KMS-11 (cell line): ENCODE data around the gene GADD45B.

Experiments used
- H2AFZ ChIP-seq: fragments of 200-600 bp; sonication (generic); 2 replicates; pipeline ENCODE4 v1.6.1; 2016; ENCODE audit warnings: antibody characterized with exemption, mixed run types, low read depth
- H3K27ac ChIP-seq: fragments of 200-600 bp; sonication (generic); 2 replicates; pipeline ENCODE4 v1.6.1; 2016; ENCODE audit warnings: mild to moderate bottlenecking, mixed run types
- H3K27me3 ChIP-seq: fragments of 200-600 bp; sonication (generic); 2 replicates; pipeline ENCODE4 v1.6.1; 2017; ENCODE audit warnings: mild to moderate bottlenecking, low read depth, mixed run types, moderate library complexity; ENCODE audit not compliant: insufficient read depth
- H3K36me3 ChIP-seq: fragments of 200-600 bp; sonication (generic); 2 replicates; pipeline ENCODE4 v1.6.1; 2017; ENCODE audit warnings: mild to moderate bottlenecking, mixed run types; ENCODE audit not compliant: insufficient read depth
- H3K4me1 ChIP-seq: fragments of 200-600 bp; sonication (generic); 2 replicates; pipeline ENCODE4 v1.6.1; 2016; ENCODE audit warnings: mild to moderate bottlenecking, low read depth, mixed run types; ENCODE audit not compliant: poor library complexity, severe bottlenecking
- H3K4me2 ChIP-seq: fragments of 200-600 bp; sonication (generic); 2 replicates; pipeline ENCODE4 v1.7.0; 2016; ENCODE audit warnings: mild to moderate bottlenecking, mixed run types
- H3K4me3 ChIP-seq: fragments of 200-600 bp; sonication (generic); IDR thresholded peaks from 2 replicates; pipeline ENCODE4 v1.6.1; 2017; ENCODE audit warnings: low read depth, low read length, mixed read lengths; ENCODE audit not compliant: insufficient read depth
- H3K79me2 ChIP-seq: fragments of 200-600 bp; sonication (generic); 2 replicates; pipeline ENCODE4 v1.6.1; 2016; ENCODE audit warnings: low read depth, mixed run types; ENCODE audit not compliant: insufficient read depth
- H3K9ac ChIP-seq: fragments of 200-600 bp; sonication (generic); 2 replicates; pipeline ENCODE4 v1.6.1; 2016; ENCODE audit warnings: mild to moderate bottlenecking, mixed run types
- H4K20me1 ChIP-seq: fragments of 200-600 bp; sonication (generic); 2 replicates; pipeline ENCODE4 v1.6.1; 2016; ENCODE audit warnings: mild to moderate bottlenecking, mixed run types; ENCODE audit not compliant: insufficient read depth
- CTCF ChIP-seq: fragments of 200-600 bp; sonication (generic); conservative IDR thresholded peaks from 2 replicates; pipeline ENCODE4 v1.6.1; 2017; ENCODE audit warnings: low read depth, mild to moderate bottlenecking, antibody characterized with exemption, low read length, moderate library complexity, mixed read lengths

The GADD45B gene

GRCh38 chr19:2436926-2437325, 39.0 kb upstream of the GADD45B start:
- Histone ChIP-seq H2AFZ (no peak overlapping the region), H3K9ac (no peak overlapping the region), H3K27ac (no peak overlapping the region), H4K20me1 (no peaks in the 10 kb centered on the region), H3K79me2 (peaks cover 25% of the 10 kb centered on the region; the same call in 1 of the 2 replicates), H3K4me3 (no peak overlapping the region), H3K27me3 (no peaks in the 10 kb centered on the region), H3K36me3 (no peaks in the 10 kb centered on the region; the same call in 1 of the 2 replicates), H3K4me1 (no peaks in the 10 kb centered on the region), H3K4me2 (no peak overlapping the region)
- TF ChIP-seq CTCF: no peak

- H3K4me3 ChIP-seq: no peak overlapping the region
- H3K4me1 ChIP-seq: no peaks in the 10 kb centered on the region
- no peak overlapping the region for H3K4me2 ChIP-seq
- no peak overlapping the region for H3K9ac ChIP-seq
- H3K27ac ChIP-seq: no peak overlapping the region
- TF ChIP-seq CTCF: no peak
- H3K27me3 ChIP-seq: no peaks in the 10 kb centered on the region
- H4K20me1 ChIP-seq: no peaks in the 10 kb centered on the region
- no peak overlapping the region for H2AFZ ChIP-seq
- H3K36me3 ChIP-seq: peaks cover 6% of the 10 kb centered on the region; the same call in 1 of the 2 replicates
- peaks cover 37% of the 10 kb centered on the region; the same call in 1 of the 2 replicates for H3K79me2 ChIP-seq
These were observed 37.7 kb upstream of the GADD45B start for GRCh38 chr19:2438178-2438577.

GRCh38 chr19:2440515-2440914, 35.4 kb upstream of the GADD45B start:
- no peak overlapping the region for H3K4me2 ChIP-seq
- H3K27ac ChIP-seq: no peak overlapping the region
- H4K20me1 ChIP-seq: peaks cover 4% of the 10 kb centered on the region; the same call in 1 of the 2 replicates
- H3K4me1 ChIP-seq: no peaks in the 10 kb centered on the region
- TF ChIP-seq CTCF: no peak
- H2AFZ ChIP-seq: no peak overlapping the region
- H3K4me3 ChIP-seq: no peak overlapping the region
- H3K9ac ChIP-seq: no peak overlapping the region
- H3K79me2 ChIP-seq: peaks cover 53% of the 10 kb centered on the region; the same call in 1 of the 2 replicates
- H3K27me3 ChIP-seq: no peaks in the 10 kb centered on the region
- peaks cover 6% of the 10 kb centered on the region; the same call in 1 of the 2 replicates for H3K36me3 ChIP-seq

- Histone ChIP-seq H3K27ac (no peak overlapping the region), H3K79me2 (peaks cover 53% of the 10 kb centered on the region; the same call in 1 of the 2 replicates)
These were observed 34.7 kb upstream of the GADD45B start for GRCh38 chr19:2441096-2441752.

More at GRCh38 chr19:2441096-2441752, 34.7 kb upstream of the GADD45B start:
- Histone ChIP-seq H3K4me3 (no peak overlapping the region), H2AFZ (no peak overlapping the region), H3K9ac (no peak overlapping the region), H3K4me1 (peaks cover 3% of the 10 kb centered on the region), H4K20me1 (peaks cover 4% of the 10 kb centered on the region; the same call in 1 of the 2 replicates), H3K27me3 (no peaks in the 10 kb centered on the region), H3K4me2 (no peak overlapping the region), H3K36me3 (peaks cover 6% of the 10 kb centered on the region; the same call in 1 of the 2 replicates)
- no peak for TF ChIP-seq CTCF
